Naive thymus-derived CD4-positive, alpha-beta T cell (primary cell): ENCODE measurements around the gene TTLL9. TPM values are rescaled to one million over a fixed set of nuclear protein-coding genes. Genes with fewer than 3 reads are reported as not detected.

Experiments
- ATAC-seq: fragments of 150-1000 bp; cut with Tn5 transposase; 2 replicates; pipeline ENCODE4 v1.10.0; 2021; ENCODE audit warnings: mild to moderate bottlenecking, moderate library complexity
- CTCF ChIA-PET: fragments of 350-600 bp; sonication (Branson Sonifier 250); formaldehyde crosslinking; loops from one replicate; lab custom pipeline; 2021; ENCODE audit warnings: antibody characterized with exemption; lab: Charles Lee
- POLR2A ChIA-PET: fragments of 350-600 bp; sonication (Branson Sonifier 250); formaldehyde crosslinking; loops from one replicate; lab custom pipeline; 2021; ENCODE audit warnings: antibody characterized with exemption, inconsistent platforms; lab: Charles Lee
- DNase-seq, 9 donors: peaks; one replicate each; pipeline versions ENCODE4 v3.0.0 to v3.0.0-alpha.2; 2020 to 2022; ENCODE audit warnings: mixed read lengths in 1 of 9
- H3K27ac ChIP-seq: one replicate; pipeline ENCODE4 v1.7.0; 2013; ENCODE audit warnings: mild to moderate bottlenecking, low read depth, low read length, moderate library complexity
- H3K27me3 ChIP-seq, 2 donors: one replicate each; pipeline ENCODE4 v1.7.0; 2013; ENCODE audit warnings: low read length in 2 of 2, mild to moderate bottlenecking in 2 of 2, moderate library complexity in 2 of 2; ENCODE audit not compliant: control insufficient read depth in 2 of 2, insufficient read depth in 2 of 2
- H3K36me3 ChIP-seq, 3 experiments: 1 replicate in 2 of 3; 2 replicates in 1 of 3; pipeline ENCODE4 v1.7.0; 2013; ENCODE audit warnings: low read length in 3 of 3, mild to moderate bottlenecking in 3 of 3, moderate library complexity in 1 of 3; ENCODE audit not compliant: insufficient read depth in 3 of 3, control insufficient read depth in 2 of 3
- H3K4me1 ChIP-seq, 2 donors: one replicate each; pipeline ENCODE4 v1.7.0; 2013; ENCODE audit warnings: low read length in 2 of 2, mild to moderate bottlenecking in 2 of 2, moderate library complexity in 1 of 2; ENCODE audit not compliant: control insufficient read depth in 2 of 2, insufficient read depth in 2 of 2
- H3K4me3 ChIP-seq: 2 replicates; pipeline ENCODE4 v1.7.0; 2013; ENCODE audit warnings: mild to moderate bottlenecking, low read length
- H3K9me3 ChIP-seq, 3 experiments: 1 replicate in 2 of 3; 2 replicates in 1 of 3; pipeline ENCODE4 v1.7.0; 2013; ENCODE audit warnings: low read length in 3 of 3; ENCODE audit not compliant: control insufficient read depth in 2 of 3
- H3K27ac Mint-ChIP-seq, 9 donors: one replicate each; pipeline ENCODE4 v1.8.0; 2020 to 2022; ENCODE audit warnings: mixed read lengths in 9 of 9, mild to moderate bottlenecking in 8 of 9, moderate library complexity in 5 of 9, inconsistent platforms in 2 of 9
- H3K27me3 Mint-ChIP-seq, 5 donors: one replicate each; pipeline ENCODE4 v1.8.0; 2021 to 2022; ENCODE audit warnings: mixed read lengths in 5 of 5, mild to moderate bottlenecking in 1 of 5
- H3K36me3 Mint-ChIP-seq, 5 donors: one replicate each; pipeline ENCODE4 v1.8.0; 2020 to 2022; ENCODE audit warnings: mixed read lengths in 5 of 5, mild to moderate bottlenecking in 3 of 5, inconsistent platforms in 1 of 5
- H3K4me1 Mint-ChIP-seq, 7 donors: one replicate each; pipeline ENCODE4 v1.8.0; 2020 to 2022; ENCODE audit warnings: mixed read lengths in 7 of 7, mild to moderate bottlenecking in 3 of 7, inconsistent platforms in 1 of 7
- H3K4me3 Mint-ChIP-seq, 10 donors: one replicate each; pipeline ENCODE4 v1.8.0; 2020 to 2022; ENCODE audit warnings: mild to moderate bottlenecking in 10 of 10, mixed read lengths in 10 of 10, moderate library complexity in 6 of 10, inconsistent platforms in 2 of 10
- H3K9me3 Mint-ChIP-seq, 11 donors: one replicate each; pipeline ENCODE4 v1.8.0; 2020 to 2022; ENCODE audit warnings: mixed read lengths in 11 of 11, mild to moderate bottlenecking in 4 of 11, inconsistent platforms in 1 of 11, moderate library complexity in 1 of 11
- intact Hi-C, 2 donors: fragments of 100-400 bp; cut with micrococcal nuclease; formaldehyde crosslinking; loops; one replicate each; pipeline ENCODE4 v1.15.1; 2023
- polyA plus RNA-seq, 2 donors: library from polyadenylated mRNA; unstranded; fragments of 300-500 nt; fragmentation: Illumina TruSeq; gene quantifications; one replicate each; pipeline ENCODE4 v1.2.3, GENCODE V29; 2021
- total RNA-seq, 6 experiments: library from RNA in 5 of 6; stranded (reverse) in 5 of 6; gene quantifications; 1 replicate in 5 of 6; 2 replicates in 1 of 6; pipeline ENCODE4 v1.2.3 and lab custom pipeline; 2021 to 2026

The TTLL9 gene
- total and polyA plus RNA-seq, 7 experiments from 2014 or later: not detected

GRCh38 chr20:31849306-31849930 is 21.0 kb upstream of the TTLL9 start:
- intact Hi-C loops: no loop called here
- Histone ChIP-seq H3K4me3 (no peak overlapping the region), H3K27me3 (no peaks in the 10 kb centered on the region), H3K27ac (no peak overlapping the region), H3K36me3 (no peaks in the 10 kb centered on the region), H3K9me3 (no peaks in the 10 kb centered on the region), H3K4me1 (no peaks in the 10 kb centered on the region)
- Mint-ChIP-seq H3K36me3 (peaks cover 0 to 4% (median 0%) of the 10 kb centered on the region in 5 donors), H3K4me3 (no peak overlapping the region), H3K4me1 (no peaks in the 10 kb centered on the region), H3K27me3 (peaks cover 15 to 32% (median 18%) of the 10 kb centered on the region in 5 donors), H3K27ac (no peak overlapping the region), H3K9me3 (peaks cover 0 to 2% (median 0%) of the 10 kb centered on the region in 11 donors)
- CTCF ChIA-PET: no interaction called here
- ATAC-seq (no peak), DNase-seq (no peak)
- POLR2A ChIA-PET: no interaction called here

- Histone ChIP-seq H3K27me3 (no peaks in the 10 kb centered on the region), H3K4me1 (no peaks in the 10 kb centered on the region), H3K36me3 (no peaks in the 10 kb centered on the region), H3K4me3 (no peak overlapping the region), H3K27ac (no peak overlapping the region), H3K9me3 (no peaks in the 10 kb centered on the region)
- ChIA-PET POLR2A (interaction anchor here (0.6 kb wide), 1 partner anchor 280 kb away, joined by 4 read pairs; no protein-coding TSS in a partner anchor), CTCF (interaction anchor here (0.5 to 2.9 kb wide), 6 partner anchors 9 to 1126 kb away, joined by 3 to 16 read pairs (median 4); partner anchors contain the start of gene PDRG1)
- H3K4me3 Mint-ChIP-seq: no peak overlapping the region
- no peaks in the 10 kb centered on the region for H3K4me1 Mint-ChIP-seq
- H3K27me3 Mint-ChIP-seq: peaks cover 15 to 32% (median 18%) of the 10 kb centered on the region in 5 donors
- intact Hi-C loops: loop anchor here in 1 of 2 donors (10.0 kb wide), 1 partner anchor 663 kb away; no protein-coding TSS in a partner anchor
- ATAC-seq: no peak
- H3K36me3 Mint-ChIP-seq: peaks cover 0 to 4% (median 0%) of the 10 kb centered on the region in 5 donors
- peaks cover 0 to 2% (median 0%) of the 10 kb centered on the region in 11 donors for H3K9me3 Mint-ChIP-seq
- DNase-seq: no peak
- no peak overlapping the region for H3K27ac Mint-ChIP-seq
Measured at GRCh38 chr20:31851240-31851955, 19.0 kb upstream of the TTLL9 start.

- Histone ChIP-seq H3K27ac (no peak overlapping the region), H3K36me3 (no peaks in the 10 kb centered on the region), H3K4me3 (no peak overlapping the region), H3K4me1 (no peaks in the 10 kb centered on the region), H3K27me3 (no peaks in the 10 kb centered on the region), H3K9me3 (no peaks in the 10 kb centered on the region)
- Mint-ChIP-seq H3K9me3 (peaks cover 0 to 2% (median 0%) of the 10 kb centered on the region in 11 donors), H3K27me3 (peaks cover 21 to 44% (median 25%) of the 10 kb centered on the region in 5 donors), H3K27ac (no peak overlapping the region), H3K4me3 (no peak overlapping the region), H3K36me3 (peaks cover 0 to 4% (median 0%) of the 10 kb centered on the region in 5 donors), H3K4me1 (peaks cover 0 to 7% (median 0%) of the 10 kb centered on the region in 7 donors)
- no peak for ATAC-seq
- CTCF ChIA-PET: interaction anchor here (1.2 to 2.9 kb wide), 6 partner anchors 95 to 238 kb away, joined by 3 to 16 read pairs (median 5); partner anchors contain the start of gene PDRG1
- no peak for DNase-seq
- intact Hi-C loops: loop anchor here (2.0 to 10.0 kb wide), 3 partner anchors 177 to 799 kb away; no protein-coding TSS in a partner anchor
- POLR2A ChIA-PET: no interaction called here
Measured at GRCh38 chr20:31853481-31853880, 17.0 kb upstream of the TTLL9 start.

- no peaks in the 10 kb centered on the region for H3K36me3 ChIP-seq
- POLR2A ChIA-PET: no interaction called here
- H3K4me3 ChIP-seq: no peak overlapping the region
- peaks cover 4 to 12% of the 10 kb centered on the region in 2 donors for H3K4me1 ChIP-seq
- peaks cover 0 to 18% (median 8%) of the 10 kb centered on the region in 7 donors for H3K4me1 Mint-ChIP-seq
- no peak overlapping the region for H3K4me3 Mint-ChIP-seq
- H3K36me3 Mint-ChIP-seq: no peaks in the 10 kb centered on the region
- DNase-seq (no peak), ATAC-seq (no peak)
- H3K27me3 ChIP-seq: peaks cover 0 to 10% of the 10 kb centered on the region in 2 donors
- H3K9me3 Mint-ChIP-seq: no peaks in the 10 kb centered on the region
- H3K9me3 ChIP-seq: no peaks in the 10 kb centered on the region
- H3K27ac ChIP-seq: no peak overlapping the region
- H3K27ac Mint-ChIP-seq: no peak overlapping the region
- H3K27me3 Mint-ChIP-seq: peaks cover 18 to 40% (median 34%) of the 10 kb centered on the region in 5 donors
- CTCF ChIA-PET: no interaction called here
- intact Hi-C loops: loop anchor here in 1 of 2 donors (10.0 kb wide), 1 partner anchor 658 kb away; no protein-coding TSS in a partner anchor
Measured at GRCh38 chr20:31856516-31856915, 13.9 kb upstream of the TTLL9 start.

- DNase-seq: no peak
- Histone ChIP-seq H3K27me3 (peaks cover 0 to 10% of the 10 kb centered on the region in 2 donors), H3K36me3 (no peaks in the 10 kb centered on the region), H3K27ac (no peak overlapping the region), H3K4me1 (peaks cover 4 to 12% of the 10 kb centered on the region in 2 donors), H3K9me3 (no peaks in the 10 kb centered on the region), H3K4me3 (no peak overlapping the region)
- no peak overlapping the region for H3K27ac Mint-ChIP-seq
- no peak for ATAC-seq
- POLR2A ChIA-PET: interaction anchor here (0.7 kb wide), 1 partner anchor 77 kb away, joined by 3 read pairs; no protein-coding TSS in a partner anchor
- peaks cover 5 to 22% (median 11%) of the 10 kb centered on the region in 7 donors for H3K4me1 Mint-ChIP-seq
- no peaks in the 10 kb centered on the region for H3K36me3 Mint-ChIP-seq
- peaks cover 0 to 2% (median 0%) of the 10 kb centered on the region in 11 donors for H3K9me3 Mint-ChIP-seq
- CTCF ChIA-PET: interaction anchor here (0.7 kb wide), 1 partner anchor 15 kb away, joined by 3 read pairs; no protein-coding TSS in a partner anchor
- peak overlapping the region in 1 of 10 donors; percentile 4 for H3K4me3 Mint-ChIP-seq
- intact Hi-C loops: loop anchor here in 1 of 2 donors (10.0 kb wide), 1 partner anchor 657 kb away; no protein-coding TSS in a partner anchor
- H3K27me3 Mint-ChIP-seq: peaks cover 17 to 48% (median 31%) of the 10 kb centered on the region in 5 donors
Measured at GRCh38 chr20:31857861-31858759, 12.3 kb upstream of the TTLL9 start.

- intact Hi-C loops: loop anchor here in 1 of 2 donors (10.0 kb wide), 1 partner anchor 656 kb away; no protein-coding TSS in a partner anchor
- DNase-seq (no peak), ATAC-seq (no peak)
- Mint-ChIP-seq H3K4me3 (peak overlapping the region in 1 of 10 donors; percentile 4), H3K27me3 (peaks cover 17 to 49% (median 31%) of the 10 kb centered on the region in 5 donors), H3K9me3 (peaks cover 0 to 2% (median 0%) of the 10 kb centered on the region in 11 donors), H3K36me3 (no peaks in the 10 kb centered on the region), H3K27ac (no peak overlapping the region), H3K4me1 (peaks cover 5 to 22% (median 11%) of the 10 kb centered on the region in 7 donors)
- Histone ChIP-seq H3K36me3 (no peaks in the 10 kb centered on the region), H3K4me1 (peaks cover 4 to 12% of the 10 kb centered on the region in 2 donors), H3K27me3 (peaks cover 0 to 10% of the 10 kb centered on the region in 2 donors), H3K9me3 (no peaks in the 10 kb centered on the region), H3K27ac (no peak overlapping the region), H3K4me3 (no peak overlapping the region)
- ChIA-PET POLR2A (interaction anchor here (0.7 kb wide), 1 partner anchor 78 kb away, joined by 3 read pairs; no protein-coding TSS in a partner anchor), CTCF (no interaction called here)
Measured at GRCh38 chr20:31858760-31859083, 11.7 kb upstream of the TTLL9 start.
